ENCODE data around the gene MYH11. TPM values are rescaled to one million over a fixed set of nuclear protein-coding genes. Genes with fewer than 3 reads are reported as not detected.
A peak's percentile ranks its signal among the peaks of the same experiment; 100 is the strongest.

Gene MYH11
- total and polyA plus RNA-seq, 2 of the 13 experiments (the other 11 are each of a cell fraction or from before 2014, with no cell fraction given): not detected

- 0 out of 2 replicates have a peak, but pooled peaks have one; percentile 31 for TF ChIP-seq FUBP1 (CRISPR knock-in tag; IDR thresholded peaks at IDR 0.05; ENCODE audit: borderline replicate concordance)
- 0 out of 2 replicates have a peak, but pooled peaks have one; percentile 22 for TF ChIP-seq ELF1 (CRISPR knock-in tag; IDR thresholded peaks at IDR 0.05)
- TF ChIP-seq ZNF441 (CRISPR knock-in tag; IDR thresholded peaks at IDR 0.05; ENCODE audit: borderline replicate concordance): 0 out of 2 replicates have a peak, but pooled peaks have one; percentile 66
- TF ChIP-seq SMAD9 (CRISPR knock-in tag; IDR thresholded peaks at IDR 0.05): peak; percentile 39; the same call in 1 of the 2 replicates
- TF ChIP-seq ZNF354B (CRISPR knock-in tag; IDR thresholded peaks at IDR 0.05): 0 out of 2 replicates have a peak, but pooled peaks have one; percentile 57
- peak; percentile 46; the same call in 1 of the 2 replicates for TF ChIP-seq NFATC3 (CRISPR knock-in tag; IDR thresholded peaks at IDR 0.05)
- TF ChIP-seq CEBPB (IDR thresholded peaks at IDR 0.05; ENCODE audit: borderline replicate concordance, low read depth, low read length): peak; percentile 60; the same call in 1 of the 2 replicates
- TF ChIP-seq KMT2A (CRISPR knock-in tag; IDR thresholded peaks at IDR 0.05): no peak
- TF ChIP-seq ZMAT3 (CRISPR knock-in tag; conservative IDR thresholded peaks at IDR 0.05): no peak
- TF ChIP-seq TFAP4 (IDR thresholded peaks at IDR 0.05; ENCODE audit: borderline replicate concordance, low read depth): peak; percentile 45; the same call in 1 of the 2 replicates
- TF ChIP-seq MTF1 (CRISPR knock-in tag; IDR thresholded peaks at IDR 0.05): no peak
- TF ChIP-seq U2AF1 (optimal IDR thresholded peaks at IDR 0.05; ENCODE audit: low read depth, low read length): no peak
- TF ChIP-seq HDAC2 (CRISPR knock-in tag; IDR thresholded peaks at IDR 0.05): peak; percentile 31; the same call in 1 of the 2 replicates
- no peak for TF ChIP-seq ZFAT (CRISPR knock-in tag; conservative IDR thresholded peaks at IDR 0.05)
- TF ChIP-seq, protein P1, sequence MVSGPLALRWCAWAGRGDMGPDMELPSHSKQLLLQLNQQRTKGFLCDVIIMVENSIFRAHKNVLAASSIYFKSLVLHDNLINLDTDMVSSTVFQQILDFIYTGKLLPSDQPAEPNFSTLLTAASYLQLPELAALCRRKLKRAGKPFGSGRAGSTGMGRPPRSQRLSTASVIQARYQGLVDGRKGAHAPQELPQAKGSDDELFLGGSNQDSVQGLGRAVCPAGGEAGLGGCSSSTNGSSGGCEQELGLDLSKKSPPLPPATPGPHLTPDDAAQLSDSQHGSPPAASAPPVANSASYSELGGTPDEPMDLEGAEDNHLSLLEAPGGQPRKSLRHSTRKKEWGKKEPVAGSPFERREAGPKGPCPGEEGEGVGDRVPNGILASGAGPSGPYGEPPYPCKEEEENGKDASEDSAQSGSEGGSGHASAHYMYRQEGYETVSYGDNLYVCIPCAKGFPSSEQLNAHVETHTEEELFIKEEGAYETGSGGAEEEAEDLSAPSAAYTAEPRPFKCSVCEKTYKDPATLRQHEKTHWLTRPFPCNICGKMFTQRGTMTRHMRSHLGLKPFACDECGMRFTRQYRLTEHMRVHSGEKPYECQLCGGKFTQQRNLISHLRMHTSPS (CRISPR knock-in tag; IDR thresholded peaks at IDR 0.05; ENCODE audit: low read depth): 0 out of 2 replicates have a peak, but pooled peaks have one; percentile 39
- TF ChIP-seq, protein P2, sequence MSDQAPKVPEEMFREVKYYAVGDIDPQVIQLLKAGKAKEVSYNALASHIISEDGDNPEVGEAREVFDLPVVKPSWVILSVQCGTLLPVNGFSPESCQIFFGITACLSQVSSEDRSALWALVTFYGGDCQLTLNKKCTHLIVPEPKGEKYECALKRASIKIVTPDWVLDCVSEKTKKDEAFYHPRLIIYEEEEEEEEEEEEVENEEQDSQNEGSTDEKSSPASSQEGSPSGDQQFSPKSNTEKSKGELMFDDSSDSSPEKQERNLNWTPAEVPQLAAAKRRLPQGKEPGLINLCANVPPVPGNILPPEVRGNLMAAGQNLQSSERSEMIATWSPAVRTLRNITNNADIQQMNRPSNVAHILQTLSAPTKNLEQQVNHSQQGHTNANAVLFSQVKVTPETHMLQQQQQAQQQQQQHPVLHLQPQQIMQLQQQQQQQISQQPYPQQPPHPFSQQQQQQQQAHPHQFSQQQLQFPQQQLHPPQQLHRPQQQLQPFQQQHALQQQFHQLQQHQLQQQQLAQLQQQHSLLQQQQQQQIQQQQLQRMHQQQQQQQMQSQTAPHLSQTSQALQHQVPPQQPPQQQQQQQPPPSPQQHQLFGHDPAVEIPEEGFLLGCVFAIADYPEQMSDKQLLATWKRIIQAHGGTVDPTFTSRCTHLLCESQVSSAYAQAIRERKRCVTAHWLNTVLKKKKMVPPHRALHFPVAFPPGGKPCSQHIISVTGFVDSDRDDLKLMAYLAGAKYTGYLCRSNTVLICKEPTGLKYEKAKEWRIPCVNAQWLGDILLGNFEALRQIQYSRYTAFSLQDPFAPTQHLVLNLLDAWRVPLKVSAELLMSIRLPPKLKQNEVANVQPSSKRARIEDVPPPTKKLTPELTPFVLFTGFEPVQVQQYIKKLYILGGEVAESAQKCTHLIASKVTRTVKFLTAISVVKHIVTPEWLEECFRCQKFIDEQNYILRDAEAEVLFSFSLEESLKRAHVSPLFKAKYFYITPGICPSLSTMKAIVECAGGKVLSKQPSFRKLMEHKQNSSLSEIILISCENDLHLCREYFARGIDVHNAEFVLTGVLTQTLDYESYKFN (CRISPR knock-in tag; conservative IDR thresholded peaks at IDR 0.05): peak; percentile 55
- peak; percentile 78; the same call in 1 of the 2 replicates for TF ChIP-seq ZNF350 (CRISPR knock-in tag; IDR thresholded peaks at IDR 0.05; ENCODE audit: borderline replicate concordance, low read depth)
- no peak for TF ChIP-seq ATF7-NPFF (CRISPR knock-in tag; IDR thresholded peaks at IDR 0.05; ENCODE audit: low read depth)
- TF ChIP-seq GABPB1 (CRISPR knock-in tag; IDR thresholded peaks at IDR 0.05): 0 out of 2 replicates have a peak, but pooled peaks have one; percentile 31
- no peak for TF ChIP-seq GABPA (IDR thresholded peaks at IDR 0.05; ENCODE audit: low read depth, low read length)
- TF ChIP-seq GABPA (CRISPR knock-in tag; IDR thresholded peaks at IDR 0.05; ENCODE audit: low read depth): peak; percentile 70
- TF ChIP-seq MYC (CRISPR knock-in tag; IDR thresholded peaks at IDR 0.05; ENCODE audit: borderline replicate concordance): peak; percentile 70; the same call in 1 of the 2 replicates
- TF ChIP-seq ETV6 (CRISPR knock-in tag; conservative IDR thresholded peaks at IDR 0.05): 0 out of 2 replicates have a peak, but pooled peaks have one; percentile 29
These were observed 42.8 kb upstream of the MYH11 start (continued) for GRCh38 chr16:15899538-15900100.

Data from HepG2 (cell line).